Stimulated activated CD4-positive, alpha-beta T cell treated with anti-CD3 and anti-CD28 coated beads, Interleukin-4, amount 100 ng/mL, for 24 hours (primary cell): ENCODE data around the gene SCMH1.

Experiments used
- DNase-seq: peaks from one replicate; pipeline ENCODE4 v3.0.0-alpha.2; 2020

The SCMH1 gene

DNA sequence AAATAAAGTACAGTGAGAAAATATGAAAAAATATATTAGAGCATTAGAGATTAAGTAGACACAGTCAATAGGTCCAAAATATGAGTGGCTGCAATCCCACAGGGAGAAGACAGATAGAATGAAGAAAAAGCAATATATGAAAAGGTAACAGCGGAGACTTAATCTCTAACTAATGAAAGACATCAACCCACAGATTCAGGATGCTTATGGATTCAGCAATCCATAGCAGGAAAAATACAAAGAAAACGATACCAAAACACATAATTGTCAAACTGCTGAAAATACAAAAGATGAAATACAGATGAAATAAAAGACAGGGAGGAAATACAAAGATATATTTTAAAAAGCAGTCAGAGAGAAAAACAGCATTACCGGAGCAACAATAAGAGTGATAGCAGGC lies 163.9 kb downstream of the SCMH1 start:
- DNase-seq: no peak

DNA sequence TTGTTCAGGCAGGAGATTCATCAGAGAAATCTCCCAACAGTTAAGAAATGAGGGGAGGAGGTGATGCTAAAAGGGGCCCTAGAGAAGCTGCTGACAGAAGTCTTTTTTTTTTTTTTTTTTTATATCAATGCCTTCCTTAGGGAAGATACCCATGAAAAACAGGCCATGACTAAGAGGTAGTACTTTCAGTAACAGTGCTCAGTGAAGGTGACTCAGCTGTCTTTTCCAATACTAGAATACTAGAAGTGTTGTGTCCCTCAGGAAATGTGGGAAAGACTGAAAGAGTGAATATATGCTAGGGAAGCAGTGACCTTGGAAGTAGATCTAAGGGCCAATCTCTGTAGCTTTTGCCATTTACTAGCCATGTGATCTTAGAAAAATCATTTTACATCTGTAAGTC lies 168.1 kb downstream of the SCMH1 start:
- DNase-seq: no peak

DNA sequence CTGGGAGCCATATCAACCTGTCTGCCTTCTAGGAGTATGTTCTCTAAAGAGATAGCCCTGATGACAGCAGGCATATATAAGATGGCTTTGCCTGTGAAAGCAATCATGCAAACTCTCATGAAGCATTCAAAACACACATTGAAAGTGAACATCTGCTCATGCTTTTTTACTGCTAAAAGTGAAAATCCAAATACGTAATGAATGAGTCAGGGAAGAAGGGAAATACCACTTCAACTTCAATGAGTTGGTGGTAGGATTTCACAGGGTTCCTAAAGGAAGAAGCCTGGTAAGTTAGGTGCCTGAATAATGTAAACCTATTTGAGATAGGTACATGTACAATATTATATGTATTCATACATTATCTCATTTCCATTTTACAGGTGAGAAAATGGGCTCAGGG lies 170.1 kb downstream of the SCMH1 start:
- DNase-seq: no peak

DNA sequence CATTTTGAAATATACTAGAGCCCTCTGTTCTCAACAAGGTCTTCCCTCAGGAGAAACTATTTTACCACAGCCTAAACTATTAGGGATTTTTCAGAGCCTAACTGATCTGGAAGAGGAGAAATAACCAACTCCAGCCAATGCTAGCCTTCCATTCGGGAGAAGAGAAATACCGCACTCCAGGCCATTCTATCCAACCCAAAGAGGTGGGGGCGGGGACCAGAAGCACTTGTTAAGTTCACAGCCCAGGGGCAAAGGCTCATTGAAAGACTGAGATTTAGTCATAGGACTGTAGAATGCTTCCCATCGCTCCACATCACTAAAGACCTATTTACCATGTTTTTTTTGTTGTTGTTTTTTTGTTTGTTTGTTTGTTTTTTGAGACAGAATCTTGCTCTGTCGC lies 185.2 kb downstream of the SCMH1 start:
- no peak for DNase-seq

DNA sequence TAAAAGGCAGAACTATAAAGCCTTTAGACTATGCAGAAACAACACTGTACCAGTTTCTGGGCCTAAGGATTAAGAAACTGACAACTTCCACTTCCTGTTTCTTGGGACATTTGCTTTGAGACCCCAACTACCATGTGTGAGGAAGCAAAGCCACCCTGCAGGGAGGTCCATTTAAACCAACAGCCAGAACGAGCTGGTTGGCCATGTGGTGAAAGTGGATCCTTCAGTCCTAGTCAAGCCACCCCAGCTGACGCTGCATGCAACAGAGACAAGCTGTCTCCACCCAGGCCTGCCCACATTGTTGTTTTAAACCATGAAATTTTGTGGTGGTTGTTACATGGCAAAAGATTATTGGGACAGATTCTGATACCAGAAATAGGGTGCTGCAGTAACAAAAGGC lies 188.8 kb downstream of the SCMH1 start:
- no peak for DNase-seq

DNA sequence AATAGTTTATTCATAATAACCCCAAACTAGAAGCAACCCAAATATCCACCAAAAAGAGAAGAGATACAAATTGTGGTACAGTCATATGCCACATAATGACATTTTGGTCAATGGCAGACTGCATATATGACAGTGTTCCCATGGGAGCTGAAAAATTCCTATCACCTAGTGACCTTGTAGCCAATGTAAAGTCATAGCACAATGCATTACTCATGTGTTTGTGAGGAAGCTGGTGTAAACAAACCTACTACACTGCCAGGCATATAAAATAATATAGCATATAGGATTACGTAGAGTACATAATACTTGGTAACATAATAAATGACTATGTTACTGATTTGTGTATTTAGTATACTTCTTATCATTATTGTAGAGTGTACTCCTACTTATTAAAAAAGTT lies 191.1 kb downstream of the SCMH1 start:
- DNase-seq: no peak

DNA sequence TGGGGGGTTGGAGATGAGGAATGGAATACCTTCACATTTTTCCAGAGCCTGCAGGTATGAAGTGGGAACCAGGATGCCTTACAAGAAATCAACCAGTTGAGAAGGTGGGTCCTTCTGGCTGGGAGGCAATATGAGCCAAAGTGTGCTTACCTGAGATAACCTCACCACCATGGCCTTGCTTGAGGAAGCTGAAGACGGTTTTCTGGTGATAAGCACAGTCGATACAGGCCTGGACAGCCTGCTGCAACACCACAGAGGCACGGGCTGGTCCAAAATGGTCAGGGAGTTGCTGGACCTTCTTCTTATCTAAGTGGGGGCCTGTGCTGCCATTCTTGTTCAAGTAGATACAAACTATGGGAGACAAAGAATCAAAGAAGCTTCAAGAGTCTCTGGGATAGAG lies 193.6 kb downstream of the SCMH1 start:
- no peak for DNase-seq

DNA sequence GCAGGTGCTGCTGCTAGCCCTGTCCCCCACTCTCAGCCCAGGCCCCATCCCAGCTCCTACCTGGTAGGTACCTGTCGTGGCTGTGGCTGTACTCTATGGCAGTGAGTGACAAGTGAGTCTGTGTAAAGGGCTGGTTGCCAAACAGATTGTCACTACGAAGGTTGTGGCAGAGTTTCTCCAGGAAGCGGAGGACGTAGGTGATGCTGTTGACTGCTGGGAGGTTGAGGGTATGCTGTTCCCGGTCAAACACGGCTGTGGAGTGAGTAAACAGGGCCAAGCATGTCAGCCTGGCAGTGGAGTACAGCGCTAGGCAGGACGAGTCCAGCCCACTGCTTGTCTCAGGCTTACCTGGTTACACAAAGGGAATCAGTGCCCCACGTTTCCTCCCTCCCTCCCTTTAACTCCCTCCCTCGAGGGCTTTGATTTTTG lies 195.7 kb downstream of the SCMH1 start:
- no peak for DNase-seq

DNA sequence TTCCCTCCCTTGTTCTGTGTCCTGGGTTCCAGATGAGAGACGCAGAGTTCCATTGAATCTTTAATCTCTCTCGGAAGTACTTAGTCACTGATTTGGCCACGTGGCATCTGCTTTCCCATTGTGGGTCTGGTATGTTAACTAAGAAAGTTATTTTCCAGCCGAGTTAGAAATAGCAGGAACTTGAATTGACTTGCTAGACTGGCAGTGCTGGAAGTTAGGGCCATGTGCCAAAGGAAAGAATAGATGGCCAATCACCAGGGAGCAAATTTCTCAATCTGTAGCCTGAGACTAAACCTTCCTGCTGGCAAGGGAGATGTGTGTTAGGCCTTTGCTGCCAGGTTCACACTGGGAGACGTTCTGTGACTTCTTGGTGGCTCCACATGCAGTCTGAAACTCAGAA lies 196.4 kb downstream of the SCMH1 start:
- no peak for DNase-seq

DNA sequence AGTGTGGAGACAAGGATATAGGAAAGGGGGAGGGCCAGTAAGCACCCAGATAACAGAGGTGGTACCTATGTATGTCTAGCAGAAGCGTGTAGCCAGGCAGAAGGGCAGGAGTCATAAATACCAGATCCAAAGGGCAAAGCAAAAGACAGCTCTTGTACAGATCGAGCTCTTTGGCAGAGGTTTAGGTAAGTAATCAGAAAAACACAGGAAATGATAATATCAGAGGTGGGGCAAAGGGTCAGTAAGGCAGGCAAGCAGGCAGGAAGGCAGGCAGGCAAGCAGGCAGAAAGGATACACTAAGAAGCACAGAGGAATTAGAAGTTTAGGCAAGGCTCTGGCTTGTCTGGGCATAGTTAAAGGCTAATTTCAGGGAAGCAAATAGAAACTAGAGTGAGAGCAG lies 197.9 kb downstream of the SCMH1 start:
- DNase-seq: no peak

DNA sequence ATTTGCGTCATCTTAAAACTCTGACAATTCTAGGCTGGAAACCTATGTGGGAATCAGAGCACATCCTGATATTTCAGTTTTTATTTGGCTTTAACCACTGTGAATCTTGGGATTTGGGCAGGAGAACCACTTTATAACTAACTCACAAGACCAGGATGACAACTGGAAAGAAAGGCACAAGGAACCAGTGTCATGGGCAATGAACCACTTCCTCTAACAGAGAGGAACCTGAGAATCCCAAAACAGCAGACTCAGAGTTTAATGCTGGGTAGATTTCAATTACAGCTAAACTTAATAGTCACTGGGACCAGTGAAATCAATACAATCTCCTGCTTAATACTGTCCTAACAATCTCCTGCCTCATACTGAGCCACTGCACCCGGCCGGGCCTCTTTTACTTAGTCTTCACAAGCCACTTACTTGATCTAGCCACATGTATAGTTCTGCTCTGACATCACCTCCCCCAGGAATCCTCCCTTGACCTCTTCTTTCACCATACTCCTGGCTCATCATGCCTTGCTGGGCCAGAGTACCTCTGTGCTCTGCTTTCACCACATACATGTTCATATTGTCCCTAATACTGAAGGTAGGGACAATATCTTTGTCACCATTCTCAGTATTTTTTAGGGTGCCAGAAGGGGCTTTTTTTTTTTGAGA lies 200.4 kb downstream of the SCMH1 start:
- DNase-seq: no peak

DNA sequence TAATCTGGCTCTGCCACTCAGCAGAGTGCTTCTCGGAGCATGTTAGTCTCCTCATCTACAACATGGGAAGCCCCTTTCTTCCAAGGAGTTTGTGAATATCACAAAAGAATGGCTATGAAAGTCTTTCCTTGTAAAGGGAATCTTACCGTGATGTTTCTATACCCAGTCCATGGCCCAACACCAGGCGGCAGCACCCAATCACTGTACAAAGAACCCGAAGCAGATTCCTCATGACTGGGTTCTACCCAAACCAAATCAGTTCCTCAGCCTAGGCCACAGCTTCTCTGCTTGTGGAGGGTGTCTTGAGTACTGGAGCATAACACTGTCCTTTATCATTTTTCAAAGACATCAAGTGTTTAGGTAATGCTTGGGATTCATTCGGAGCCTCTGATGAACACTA lies 204.0 kb downstream of the SCMH1 start:
- DNase-seq: no peak

DNA sequence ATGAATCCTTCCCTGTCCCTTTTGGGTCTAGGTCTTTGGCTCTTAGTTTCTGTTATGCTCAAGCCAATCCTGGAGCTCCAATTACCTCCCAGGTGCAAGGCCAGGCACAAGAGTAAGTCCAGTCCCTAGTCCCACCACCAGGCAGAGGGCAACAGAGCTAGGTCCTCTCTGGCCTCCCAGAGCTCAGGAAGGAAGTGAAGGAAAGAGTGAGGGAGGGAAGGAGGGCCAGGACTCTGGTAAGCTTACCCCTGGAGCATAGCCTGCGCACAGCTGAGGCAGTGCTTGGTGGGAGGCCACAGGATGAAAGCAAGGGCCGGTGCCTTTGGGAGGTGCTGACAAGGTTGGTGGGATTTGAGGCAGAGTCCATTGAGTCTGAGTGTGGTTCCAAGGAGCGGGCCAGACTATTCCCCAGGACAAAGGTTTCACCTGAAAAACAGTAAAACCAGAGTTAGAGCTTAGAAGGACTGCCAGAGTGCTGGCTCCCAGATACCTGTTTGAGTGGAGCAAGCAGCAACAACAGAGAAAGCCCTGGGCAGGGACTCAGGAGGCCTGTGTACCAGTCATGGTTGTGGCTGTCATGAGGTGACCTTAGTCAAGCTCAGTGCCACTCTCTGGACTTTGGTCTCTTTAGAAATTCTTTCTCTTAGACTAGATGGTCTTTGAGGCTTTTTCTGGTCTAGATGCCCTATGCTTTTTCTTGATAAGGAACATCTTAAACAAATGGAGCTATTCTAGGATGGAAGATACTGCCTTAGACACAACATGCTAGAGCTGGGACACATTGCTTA lies 204.8 kb downstream of the SCMH1 start:
- no peak for DNase-seq

DNA sequence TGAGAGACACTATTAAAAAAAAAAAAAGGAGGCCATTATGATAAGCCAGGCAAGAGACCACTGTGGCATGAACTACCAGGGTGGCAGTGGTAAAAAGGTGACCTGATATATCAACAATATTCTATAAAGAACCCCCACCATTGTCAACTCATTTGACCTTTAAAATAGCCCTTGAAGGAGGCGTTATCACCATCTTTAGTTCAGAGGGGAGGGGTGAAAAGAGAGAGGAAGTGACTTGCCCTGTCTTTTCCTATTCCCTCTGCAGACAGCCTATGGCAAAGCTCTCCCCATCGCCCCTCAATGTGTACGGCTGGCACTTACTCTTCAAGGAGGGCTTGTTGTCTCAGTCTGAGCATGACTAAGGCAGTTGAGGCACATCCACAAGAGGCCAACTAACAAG lies 208.8 kb downstream of the SCMH1 start:
- no peak for DNase-seq

DNA sequence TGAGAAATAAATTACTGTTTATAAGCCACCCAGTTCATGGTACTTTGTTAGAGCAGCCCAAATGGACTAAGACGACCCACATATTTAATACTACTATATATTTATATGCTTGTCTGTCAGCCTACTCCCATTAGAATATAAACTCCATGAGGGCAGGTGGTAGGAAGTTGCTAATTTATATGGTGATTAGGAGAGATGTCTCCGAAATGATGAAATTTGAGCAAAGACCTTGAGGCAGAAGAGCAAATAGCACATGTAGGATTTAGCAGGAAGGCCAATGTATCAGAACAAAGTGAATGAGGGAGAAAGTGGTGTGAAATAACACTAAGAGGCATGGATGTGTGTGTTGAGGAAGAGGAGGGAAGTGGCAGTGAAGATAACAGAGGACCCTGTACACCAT lies 210.0 kb downstream of the SCMH1 start:
- no peak for DNase-seq

DNA sequence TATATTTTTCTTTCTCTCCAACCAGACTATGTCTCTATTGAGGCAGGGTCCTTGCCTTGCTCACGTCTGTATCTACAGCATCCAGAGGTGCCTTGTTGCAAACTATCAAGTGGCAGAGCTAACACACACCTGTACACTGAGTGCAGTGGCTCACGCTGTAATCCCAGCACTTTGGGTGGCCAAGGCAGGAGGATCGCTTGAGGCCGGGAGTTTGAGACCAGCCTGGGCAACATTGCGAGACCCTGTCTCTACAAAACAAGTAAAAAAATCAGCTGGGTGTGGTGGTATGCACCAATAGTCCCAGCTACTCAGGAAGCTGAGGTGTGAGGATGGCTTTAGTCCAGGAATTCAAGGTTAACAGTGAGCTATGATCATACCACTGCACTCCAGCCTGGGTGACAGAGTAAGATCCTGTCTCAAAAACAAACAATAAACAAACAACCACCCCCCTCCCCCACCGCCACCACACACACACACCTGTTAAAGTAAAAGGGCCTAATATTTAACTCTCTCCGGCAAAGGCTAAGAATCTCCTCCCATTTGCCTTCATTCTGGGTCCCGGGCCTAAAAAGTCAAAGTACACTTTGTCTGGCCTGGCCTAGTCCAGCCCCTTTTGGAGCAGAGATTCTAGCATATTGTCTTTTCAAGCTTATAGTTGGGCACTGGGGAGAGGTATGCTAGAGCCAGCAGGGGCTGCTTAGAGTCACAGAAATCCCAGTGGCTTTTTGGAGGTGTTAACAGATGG lies 211.1 kb downstream of the SCMH1 start:
- DNase-seq: no peak

DNA sequence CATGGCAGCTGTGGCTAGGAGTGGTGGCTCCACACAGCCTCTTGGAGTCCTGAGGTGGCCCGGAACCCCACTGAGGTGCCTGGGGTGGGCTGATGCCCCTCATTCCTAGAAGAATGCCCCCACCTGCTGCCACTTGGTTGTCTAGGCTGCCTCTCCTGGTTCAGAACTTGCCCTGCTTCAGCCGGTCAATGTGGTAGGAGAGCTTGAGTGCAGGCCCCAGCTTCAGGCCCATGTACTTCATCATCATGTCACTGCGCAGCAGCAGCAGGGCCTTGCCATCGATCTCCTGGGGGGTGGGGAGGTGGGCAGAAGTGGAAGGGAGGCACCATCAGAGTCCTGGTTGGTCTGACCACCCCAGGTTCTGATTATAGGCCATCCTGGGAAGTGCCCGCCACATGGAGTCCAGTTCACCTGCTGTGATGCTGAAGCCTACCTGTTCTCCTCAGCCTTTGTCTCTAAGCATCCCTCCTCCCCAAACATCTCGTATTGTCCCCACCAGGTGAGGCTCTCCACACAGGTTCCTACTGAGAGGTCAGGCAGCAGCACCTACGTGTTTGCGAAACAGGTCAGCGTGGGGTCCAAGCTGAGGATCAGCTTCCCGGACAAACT lies 214.0 kb downstream of the SCMH1 start:
- no peak for DNase-seq

DNA sequence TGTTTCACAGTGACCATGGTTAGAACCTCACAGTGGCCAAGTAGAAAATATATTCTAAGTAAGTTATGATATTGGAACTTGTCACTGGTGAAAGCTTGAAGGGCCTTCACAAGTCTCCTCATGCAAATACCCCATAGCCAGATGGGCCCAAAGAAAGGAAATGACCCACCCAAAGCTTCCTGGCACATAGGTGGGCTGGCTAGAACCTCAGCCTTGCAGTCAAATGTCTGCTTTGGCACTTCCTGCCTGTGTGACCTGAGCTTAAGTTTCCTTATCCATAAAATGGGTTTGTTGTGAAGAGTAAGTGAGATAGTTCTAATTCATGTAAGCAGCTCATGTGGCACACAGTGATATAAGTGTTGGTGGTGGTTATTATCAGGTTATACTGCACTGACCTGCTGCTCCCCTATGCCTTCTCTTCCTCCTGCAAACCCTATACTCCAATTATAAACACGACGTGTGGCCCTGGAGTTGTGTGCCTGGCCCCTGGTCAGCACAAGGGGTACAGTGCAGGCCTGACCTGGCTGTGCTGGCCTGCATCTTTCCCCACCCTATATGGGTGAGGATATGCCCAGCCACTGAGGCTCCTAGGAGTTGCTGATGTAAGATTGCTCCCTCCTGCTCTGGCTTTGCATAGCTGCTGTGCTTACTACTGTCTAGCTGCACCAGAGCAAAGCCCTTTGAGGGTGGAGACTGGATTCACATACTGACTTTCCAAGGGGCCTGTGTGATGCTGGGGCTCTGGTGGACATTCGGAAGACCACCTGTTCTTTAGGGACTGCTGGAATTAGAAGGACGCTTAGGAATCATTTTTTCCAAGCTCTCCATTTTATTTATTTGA lies 215.9 kb downstream of the SCMH1 start:
- DNase-seq: no peak

DNA sequence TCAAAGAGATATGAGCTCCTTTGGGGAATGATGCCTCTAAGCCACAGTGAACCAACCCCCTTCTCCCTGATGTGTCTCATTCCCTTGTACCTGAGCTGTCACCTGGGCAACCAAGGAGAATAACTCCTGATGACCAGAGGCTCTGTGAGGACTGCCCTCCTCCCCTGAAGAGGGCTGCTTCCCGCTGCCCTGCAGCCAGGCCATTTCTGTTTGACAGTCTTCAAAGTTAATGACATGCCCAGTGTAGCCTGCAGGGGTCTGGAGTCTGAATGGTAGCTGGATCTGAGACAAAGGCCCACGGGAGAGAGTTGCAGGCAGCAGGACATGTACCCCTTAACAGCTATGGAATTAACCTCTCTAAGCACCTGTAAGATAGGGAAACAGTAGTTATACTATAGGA lies 217.2 kb downstream of the SCMH1 start:
- no peak for DNase-seq

DNA sequence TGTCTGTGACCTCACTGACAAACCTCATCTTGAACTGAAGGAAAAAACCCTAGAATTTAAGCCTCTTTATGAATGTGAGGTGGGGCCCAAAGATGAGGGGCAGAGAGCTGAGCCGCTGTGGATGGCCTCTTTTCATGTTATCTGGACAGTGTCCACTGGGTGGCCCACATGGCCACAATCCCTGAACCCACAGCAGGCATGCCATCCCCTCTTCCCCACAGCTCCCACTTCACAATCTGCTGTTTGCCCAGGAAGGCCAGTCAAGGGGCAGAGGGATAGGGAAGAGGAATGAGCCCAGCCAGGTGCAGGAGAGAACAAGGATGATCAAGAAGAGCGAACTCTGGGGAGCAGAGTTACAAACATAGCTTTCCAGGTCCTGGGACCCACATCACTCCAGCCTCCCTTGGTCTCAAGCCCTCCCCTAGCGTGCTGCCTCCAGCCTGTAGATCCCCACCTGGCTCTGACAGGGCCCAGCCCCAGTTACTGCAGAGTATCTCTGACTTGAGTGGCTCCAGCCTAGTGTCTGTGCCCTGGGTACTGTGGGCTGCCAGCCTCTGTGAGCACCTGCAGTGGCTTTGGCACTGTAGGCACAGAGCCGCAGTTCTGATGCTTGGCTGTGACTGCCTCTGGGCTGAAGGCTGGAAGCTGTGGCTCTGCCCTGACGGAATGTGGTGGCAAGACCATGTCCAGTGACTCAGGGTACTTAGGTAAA lies 218.7 kb downstream of the SCMH1 start:
- no peak for DNase-seq

DNA sequence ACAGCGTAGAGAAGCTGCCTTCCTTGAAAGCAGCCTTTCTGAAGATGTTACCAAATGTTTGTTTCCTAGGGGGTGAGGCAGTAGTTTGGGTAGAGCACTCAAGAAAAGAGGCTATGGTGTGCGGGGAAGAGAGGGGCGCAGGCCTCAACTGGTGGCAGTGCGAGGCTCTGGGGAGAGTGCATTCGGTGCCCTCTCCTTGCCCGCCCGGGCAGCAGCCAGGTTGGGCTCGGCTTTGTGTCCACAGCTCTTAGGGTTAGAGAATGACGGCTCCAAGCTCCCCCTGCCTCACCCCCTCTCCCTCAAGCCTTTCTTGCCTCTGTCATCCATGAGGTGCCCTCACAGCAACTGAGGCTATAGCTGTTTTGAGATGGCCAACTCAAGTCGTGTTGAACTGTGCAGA lies 219.7 kb downstream of the SCMH1 start:
- DNase-seq: no peak
